Mucosa of stomach (tissue), 1 donor: ENCODE data around the gene TNFAIP8L3.
"Not testable (repeated sequence)": the region's sequence is repeated elsewhere in the genome, so short reads cannot be mapped to it uniquely, and the experiment has no call there.

Source experiments
- H3K27me3 ChIP-seq: one replicate; pipeline ENCODE4 v1.7.0; 2013; ENCODE audit warnings: mild to moderate bottlenecking, low read length; ENCODE audit not compliant: control insufficient read depth, insufficient read depth
- H3K36me3 ChIP-seq: one replicate; pipeline ENCODE4 v1.7.0; 2013; ENCODE audit warnings: low read length; ENCODE audit not compliant: control insufficient read depth, insufficient read depth
- H3K4me1 ChIP-seq: one replicate; pipeline ENCODE4 v1.7.0; 2013; ENCODE audit warnings: mild to moderate bottlenecking, low read length; ENCODE audit not compliant: control insufficient read depth, insufficient read depth
- H3K4me3 ChIP-seq: one replicate; pipeline ENCODE4 v1.7.0; 2013; ENCODE audit warnings: low read length
- H3K9ac ChIP-seq: one replicate; pipeline ENCODE4 v1.7.0; 2013; ENCODE audit warnings: mild to moderate bottlenecking, low read length, moderate library complexity
- H3K9me3 ChIP-seq: one replicate; pipeline ENCODE4 v1.7.0; 2013; ENCODE audit warnings: mild to moderate bottlenecking, low read length, moderate library complexity; ENCODE audit not compliant: control insufficient read depth
- donor health status: Pancreatic carcinoma.

The TNFAIP8L3 gene

GRCh38 chr15:51038974-51039319 is 55.8 kb downstream of the TNFAIP8L3 start:
- Histone ChIP-seq H3K4me1 (no peaks in the 10 kb centered on the region), H3K36me3 (no peaks in the 10 kb centered on the region), H3K4me3 (no peak overlapping the region), H3K27me3 (no peaks in the 10 kb centered on the region), H3K9ac (no peak overlapping the region), H3K9me3 (no peaks in the 10 kb centered on the region)

DNA sequence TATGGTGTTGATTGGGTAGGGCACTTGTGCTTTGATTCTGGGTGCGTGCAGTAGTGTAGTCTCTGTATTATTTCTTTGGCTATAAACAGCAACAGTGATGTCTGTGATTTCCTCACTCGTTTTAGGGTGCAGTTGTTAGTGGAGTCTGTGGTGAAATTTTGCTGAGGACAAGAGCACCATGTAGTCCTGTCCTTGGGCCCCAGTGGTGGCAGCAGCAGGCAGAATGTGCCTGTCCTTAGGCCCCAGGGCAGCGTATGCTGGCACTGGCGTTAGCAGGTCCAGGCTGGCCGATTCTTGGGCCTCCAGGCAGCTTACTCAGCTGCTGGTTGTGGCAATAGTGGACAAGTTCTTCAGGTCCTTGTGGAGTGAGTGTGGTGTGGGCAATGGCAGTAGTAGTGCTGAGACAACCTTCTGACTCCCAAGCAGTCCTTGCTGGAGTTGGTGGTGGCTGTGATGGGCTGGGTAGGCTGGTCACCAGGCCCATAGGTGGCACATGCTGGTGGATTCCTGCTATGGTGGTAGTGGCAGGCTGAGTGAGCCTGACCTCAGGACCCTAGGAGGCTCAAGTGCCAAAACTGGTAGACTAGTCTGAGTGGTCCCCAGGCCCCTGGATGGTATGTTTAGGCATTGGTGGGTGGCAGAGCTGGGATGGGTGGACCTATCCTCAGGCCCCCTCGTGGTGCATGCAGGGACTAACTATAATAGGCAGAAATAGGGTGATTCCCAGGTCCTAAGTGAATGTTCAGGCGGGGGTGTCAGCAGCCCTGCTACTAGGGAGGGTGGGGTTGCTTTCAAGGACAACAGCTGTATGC is 56.3 kb downstream of the TNFAIP8L3 start:
- Histone ChIP-seq H3K9me3 (no peaks in the 10 kb centered on the region), H3K4me3 (no peak overlapping the region), H3K4me1 (no peaks in the 10 kb centered on the region), H3K9ac (no peak overlapping the region), H3K27me3 (no peaks in the 10 kb centered on the region), H3K36me3 (no peaks in the 10 kb centered on the region)

GRCh38 chr15:51037474-51037873 is 57.2 kb downstream of the TNFAIP8L3 start:
- not testable (repeated sequence) for H3K27me3 ChIP-seq, H3K9ac ChIP-seq, H3K4me3 ChIP-seq, H3K36me3 ChIP-seq, H3K9me3 ChIP-seq, H3K4me1 ChIP-seq

GRCh38 chr15:51030649-51031316 is 63.9 kb downstream of the TNFAIP8L3 start:
- no peak overlapping the region for H3K4me3 ChIP-seq
- H3K9ac ChIP-seq = no peak overlapping the region
- no peaks in the 10 kb centered on the region for H3K36me3 ChIP-seq
- H3K4me1 ChIP-seq = peaks cover 12% of the 10 kb centered on the region
- H3K9me3 ChIP-seq = no peaks in the 10 kb centered on the region
- H3K27me3 ChIP-seq = no peaks in the 10 kb centered on the region

- H3K4me3 ChIP-seq = no peak overlapping the region
- H3K27me3 ChIP-seq = no peaks in the 10 kb centered on the region
- peaks cover 6% of the 10 kb centered on the region for H3K4me1 ChIP-seq
These were observed 69.3 kb downstream of the TNFAIP8L3 start for GRCh38 chr15:51025454-51025846.

GRCh38 chr15:51024735-51025453 is 69.8 kb downstream of the TNFAIP8L3 start:
- Histone ChIP-seq H3K9ac (no peak overlapping the region), H3K4me1 (peaks cover under 1% of the 10 kb centered on the region), H3K4me3 (no peak overlapping the region), H3K36me3 (no peaks in the 10 kb centered on the region), H3K9me3 (no peaks in the 10 kb centered on the region), H3K27me3 (no peaks in the 10 kb centered on the region)

More at GRCh38 chr15:51025454-51025846, 69.3 kb downstream of the TNFAIP8L3 start:
- no peaks in the 10 kb centered on the region for H3K9me3 ChIP-seq
- no peak overlapping the region for H3K9ac ChIP-seq
- H3K36me3 ChIP-seq = no peaks in the 10 kb centered on the region

DNA sequence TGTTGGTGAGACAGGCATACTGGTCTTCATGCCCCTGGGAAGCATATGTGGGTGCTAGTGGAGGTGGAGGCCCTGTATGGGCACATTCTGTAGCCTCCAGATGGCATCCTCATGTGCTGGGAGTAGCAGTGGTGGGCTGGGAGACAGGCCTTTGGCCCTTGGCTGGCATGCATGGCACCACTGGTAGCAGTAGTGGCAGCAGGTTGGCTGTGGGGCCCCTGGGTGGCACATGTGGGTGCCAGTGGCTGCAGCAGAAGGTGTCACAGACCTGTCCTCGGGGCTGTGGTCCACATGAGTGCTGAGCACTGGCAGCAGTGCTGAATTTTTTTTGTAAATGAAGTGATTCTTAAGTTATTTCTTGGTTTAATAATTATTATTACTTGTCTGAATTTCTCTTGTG is 71.2 kb downstream of the TNFAIP8L3 start:
- no peaks in the 10 kb centered on the region for H3K9me3 ChIP-seq
- H3K4me1 ChIP-seq = no peaks in the 10 kb centered on the region
- H3K36me3 ChIP-seq = no peaks in the 10 kb centered on the region
- H3K9ac ChIP-seq = no peak overlapping the region
- no peaks in the 10 kb centered on the region for H3K27me3 ChIP-seq
- no peak overlapping the region for H3K4me3 ChIP-seq

- Histone ChIP-seq H3K36me3 (no peaks in the 10 kb centered on the region), H3K27me3 (no peaks in the 10 kb centered on the region), H3K9me3 (no peaks in the 10 kb centered on the region), H3K4me3 (no peak overlapping the region), H3K4me1 (no peaks in the 10 kb centered on the region), H3K9ac (no peak overlapping the region)
These were observed 72.5 kb downstream of the TNFAIP8L3 start for GRCh38 chr15:51022206-51022605.

GRCh38 chr15:51016615-51017014 is 78.1 kb downstream of the TNFAIP8L3 start:
- Histone ChIP-seq H3K4me1 (no peaks in the 10 kb centered on the region), H3K9ac (no peak overlapping the region)

DNA sequence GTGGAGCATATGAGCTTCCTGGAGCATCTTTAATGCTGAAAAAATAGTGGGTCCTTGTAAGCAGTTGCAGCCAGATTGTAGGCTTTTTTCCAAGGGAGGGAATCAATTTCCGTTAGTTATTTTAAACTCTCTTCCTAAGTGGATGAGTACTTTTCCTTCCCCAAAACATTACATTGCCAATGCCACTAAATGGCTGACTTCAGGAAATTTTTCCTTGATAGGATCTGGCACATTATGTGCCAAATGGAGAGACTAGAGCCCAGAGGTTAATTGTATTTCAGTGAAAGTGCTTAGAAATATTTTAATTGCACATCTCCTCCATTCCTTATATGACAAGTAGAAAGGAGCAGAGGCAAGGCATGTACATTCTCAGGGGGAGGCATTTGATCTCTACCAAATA is 83.5 kb downstream of the TNFAIP8L3 start:
- Histone ChIP-seq H3K27me3 (no peaks in the 10 kb centered on the region), H3K4me3 (no peak overlapping the region), H3K9ac (no peak overlapping the region), H3K4me1 (no peaks in the 10 kb centered on the region), H3K9me3 (no peaks in the 10 kb centered on the region), H3K36me3 (no peaks in the 10 kb centered on the region)

More at GRCh38 chr15:51016615-51017014, 78.1 kb downstream of the TNFAIP8L3 start:
- Histone ChIP-seq H3K36me3 (no peaks in the 10 kb centered on the region), H3K4me3 (no peak overlapping the region), H3K9me3 (no peaks in the 10 kb centered on the region), H3K27me3 (no peaks in the 10 kb centered on the region)

DNA sequence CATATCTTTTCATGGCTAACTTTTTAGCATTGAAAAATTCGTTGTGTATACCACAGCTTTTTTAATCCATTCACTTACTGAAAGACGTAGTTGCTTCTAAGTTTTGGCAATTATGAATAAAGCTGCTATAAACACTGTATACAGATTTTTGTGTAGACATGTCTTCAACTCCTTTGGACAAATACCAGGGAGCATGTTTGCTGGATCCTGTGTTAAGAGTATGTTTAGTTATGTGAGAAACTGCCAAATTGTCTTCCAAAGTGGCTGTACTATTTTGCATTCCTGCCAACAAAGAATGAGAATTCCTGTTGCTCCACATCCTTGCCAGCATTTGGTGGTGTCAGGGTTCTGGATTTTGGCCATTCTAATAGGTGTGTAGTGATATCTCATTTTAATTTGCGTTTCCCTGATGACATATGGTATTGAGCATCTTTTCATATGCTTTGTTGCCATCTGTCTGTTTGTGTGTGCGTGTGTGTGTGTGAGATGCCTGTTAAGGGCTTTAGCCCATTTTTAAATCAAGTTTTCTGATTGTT is 87.5 kb downstream of the TNFAIP8L3 start:
- H3K36me3 ChIP-seq = no peaks in the 10 kb centered on the region
- H3K4me3 ChIP-seq = no peak overlapping the region
- H3K9ac ChIP-seq = no peak overlapping the region
- H3K9me3 ChIP-seq = no peaks in the 10 kb centered on the region
- no peaks in the 10 kb centered on the region for H3K27me3 ChIP-seq
- H3K4me1 ChIP-seq = no peaks in the 10 kb centered on the region
